ENCODE results near the gene TIGD3. TPM values are rescaled to one million over a fixed set of nuclear protein-coding genes. Genes with fewer than 3 reads are reported as not detected.

The TIGD3 gene
- total and polyA plus RNA-seq, 9 of the 15 experiments (the other 6 are each of a cell fraction or from before 2014, with no cell fraction given): 0.06 to 1.3 (median 0.56) TPM

GRCh38 chr11:65315866-65316226 is 38.7 kb upstream of the TIGD3 start (continued):
- TF ChIP-seq MAZ (CRISPR knock-in tag; conservative IDR thresholded peaks at IDR 0.05 in 1 of 2, IDR thresholded peaks at IDR 0.05 in 1 of 2) (0 out of 4 replicates have a peak, but pooled peaks of 1 of the 2 experiments have one; percentile 0), BCL6 (CRISPR knock-in tag; IDR thresholded peaks at IDR 0.05) (no peak), SMARCA5 (IDR thresholded peaks at IDR 0.05) (peak; percentile 66), PHTF2 (CRISPR knock-in tag; IDR thresholded peaks at IDR 0.05) (no peak), E2F3 (CRISPR knock-in tag; IDR thresholded peaks at IDR 0.05) (no peak), SRSF9 (IDR thresholded peaks at IDR 0.05; ENCODE audit: borderline replicate concordance, low read depth, low read length) (no peak), SIN3B (IDR thresholded peaks at IDR 0.05; ENCODE audit: low read depth) (no peak), CHD1 (IDR thresholded peaks at IDR 0.05; ENCODE audit: low read length) (no peak), SP1 (CRISPR knock-in tag; IDR thresholded peaks at IDR 0.05) (no peak), ZNF785 (CRISPR knock-in tag; IDR thresholded peaks at IDR 0.05) (no peak), NCOR1 (IDR thresholded peaks at IDR 0.05) (no peak), PRPF4 (IDR thresholded peaks at IDR 0.05; ENCODE audit: insufficient read depth, low read depth, low read length, poor library complexity, severe bottlenecking) (no peak), ZNF175 (CRISPR knock-in tag; IDR thresholded peaks at IDR 0.05; ENCODE audit: low read depth) (no peak), KDM1A (IDR thresholded peaks at IDR 0.05) (peak; percentile 45 to 46; a peak in 2 of 4 replicates), CLOCK (CRISPR knock-in tag; IDR thresholded peaks at IDR 0.05; ENCODE audit: borderline replicate concordance) (no peak), SUPT5H (IDR thresholded peaks at IDR 0.05) (no peak), GATA2 (CRISPR knock-in tag; IDR thresholded peaks at IDR 0.05) (no peak), ARNT (IDR thresholded peaks at IDR 0.05) (no peak), RAD21 (CRISPR knock-in tag; conservative IDR thresholded peaks at IDR 0.05 in 1 of 2, IDR thresholded peaks at IDR 0.05 in 1 of 2) (0 out of 4 replicates have a peak, but pooled peaks of 1 of the 2 experiments have one; percentile 4), ZC3H8 (IDR thresholded peaks at IDR 0.05) (no peak), ETS2 (tag; IDR thresholded peaks at IDR 0.05; ENCODE audit: borderline replicate concordance, poor library complexity, severe bottlenecking) (no peak), RBM39 (optimal IDR thresholded peaks at IDR 0.05; ENCODE audit: low read depth, low read length) (no peak), ZNF253 (CRISPR knock-in tag; conservative IDR thresholded peaks at IDR 0.05) (no peak), KDM2B (CRISPR knock-in tag; IDR thresholded peaks at IDR 0.05) (no peak), STAT5B (CRISPR knock-in tag; IDR thresholded peaks at IDR 0.05) (no peak), GABPB1 (CRISPR knock-in tag; IDR thresholded peaks at IDR 0.05) (no peak), NR0B1 (IDR thresholded peaks at IDR 0.05; ENCODE audit: partially characterized antibody) (no peak), MCM7 (IDR thresholded peaks at IDR 0.05) (no peak), CBFB (CRISPR knock-in tag; IDR thresholded peaks at IDR 0.05) (no peak), SMAD4 (CRISPR knock-in tag; conservative IDR thresholded peaks at IDR 0.05) (0 out of 2 replicates have a peak, but pooled peaks have one; percentile 1)
